Sciatic nerve (tissue), 2 donors: ENCODE results near the gene OSBPL7. TPM values are rescaled to one million over a fixed set of nuclear protein-coding genes. Genes with fewer than 3 reads are reported as not detected.

Source experiments
- ATAC-seq: fragments of 200-7000 bp; cut with Tn5 transposase; one replicate; pipeline ENCODE4 v1.9.1; 2020; ENCODE audit warnings: mild to moderate bottlenecking, moderate library complexity
- DNase-seq: peaks from one replicate; pipeline ENCODE4 v3.0.0-alpha.2; 2020; ENCODE audit warnings: low spot score
- intact Hi-C: fragments of 100-400 bp; cut with DNase I; formaldehyde crosslinking; loops from one replicate; pipeline ENCODE4 v1.14.2; 2022
- total RNA-seq: library from RNA; stranded (reverse); fragmentation: NEBNext Ultra II Directional; extraction: Animal tissue kit (Norgen Biotek cat#: 25700); gene quantifications from one replicate; pipeline ENCODE4 v1.2.1, GENCODE V29; 2021
- donor health status: DM: no; HTN: no; CAD: no.
- donor health status: DM: no; HTN: no; CAD: no.

The OSBPL7 gene
- total RNA-seq, 1 donor from 2014 or later, result 13.5 TPM

DNA sequence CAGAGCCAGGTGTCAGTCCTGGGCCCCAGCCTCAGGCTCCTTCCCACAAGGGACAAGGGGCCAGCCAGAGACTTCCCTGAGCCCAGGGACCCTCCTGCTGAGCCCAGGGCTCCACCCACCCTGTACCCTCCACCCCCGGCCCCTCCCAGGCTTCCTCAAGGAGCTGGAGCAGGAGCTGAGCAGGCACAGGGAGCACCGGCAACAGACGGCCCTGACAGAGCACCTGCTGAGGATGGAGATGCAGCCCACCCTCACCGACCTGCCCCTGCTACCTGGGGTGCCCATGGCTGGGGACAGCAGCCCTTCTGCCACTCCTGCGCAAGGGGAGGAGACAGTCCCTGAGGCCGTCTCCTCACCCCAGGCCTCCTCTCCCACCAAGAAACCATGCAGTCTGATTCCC lies 15.0 kb upstream of the OSBPL7 start:
- intact Hi-C loops, result no loop called here
- ATAC-seq, result no peak
- no peak for DNase-seq

DNA sequence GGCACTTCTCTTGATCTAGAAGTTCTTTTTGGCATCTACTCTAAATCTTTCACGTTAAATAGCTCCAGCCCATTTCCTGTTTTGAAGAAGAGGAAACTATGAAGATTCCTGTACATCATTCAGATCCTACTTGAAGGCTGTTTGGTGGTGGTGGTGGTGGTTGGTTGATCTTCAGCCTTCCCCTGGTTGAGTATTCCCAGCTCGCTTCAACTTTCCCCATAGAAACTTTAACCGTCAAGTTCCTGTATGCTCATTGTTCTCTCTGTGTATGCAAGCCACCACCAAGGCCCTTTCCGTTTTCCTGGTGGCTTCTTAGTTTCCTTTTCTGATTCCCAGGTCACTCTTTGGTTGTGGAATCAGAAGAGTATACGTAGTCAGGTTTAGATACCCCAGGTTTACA lies 13.2 kb upstream of the OSBPL7 start:
- intact Hi-C loops, result no loop called here
- no peak for DNase-seq
- ATAC-seq, result no peak

DNA sequence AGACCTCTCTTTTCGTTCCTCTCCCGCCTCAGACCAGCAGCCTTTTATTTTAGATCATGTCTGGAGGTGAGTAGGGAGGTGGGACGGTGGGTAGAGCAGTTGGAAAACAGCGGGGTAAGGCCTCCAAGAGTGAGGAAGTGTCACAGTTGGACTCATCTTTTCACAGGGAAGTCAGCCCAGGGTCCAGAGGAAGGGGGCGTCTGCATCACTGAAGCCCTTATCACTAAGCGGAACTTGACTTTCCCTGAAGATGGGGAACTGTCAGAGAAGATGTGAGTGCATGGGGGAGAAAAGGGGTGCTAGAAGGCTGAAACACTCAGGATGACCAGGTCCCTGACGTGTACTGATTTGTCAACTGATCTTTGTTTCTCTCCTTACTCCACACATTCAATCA lies 10.3 kb upstream of the OSBPL7 start:
- intact Hi-C loops, result no loop called here
- peak; percentile 15 for ATAC-seq
- DNase-seq, result no peak

DNA sequence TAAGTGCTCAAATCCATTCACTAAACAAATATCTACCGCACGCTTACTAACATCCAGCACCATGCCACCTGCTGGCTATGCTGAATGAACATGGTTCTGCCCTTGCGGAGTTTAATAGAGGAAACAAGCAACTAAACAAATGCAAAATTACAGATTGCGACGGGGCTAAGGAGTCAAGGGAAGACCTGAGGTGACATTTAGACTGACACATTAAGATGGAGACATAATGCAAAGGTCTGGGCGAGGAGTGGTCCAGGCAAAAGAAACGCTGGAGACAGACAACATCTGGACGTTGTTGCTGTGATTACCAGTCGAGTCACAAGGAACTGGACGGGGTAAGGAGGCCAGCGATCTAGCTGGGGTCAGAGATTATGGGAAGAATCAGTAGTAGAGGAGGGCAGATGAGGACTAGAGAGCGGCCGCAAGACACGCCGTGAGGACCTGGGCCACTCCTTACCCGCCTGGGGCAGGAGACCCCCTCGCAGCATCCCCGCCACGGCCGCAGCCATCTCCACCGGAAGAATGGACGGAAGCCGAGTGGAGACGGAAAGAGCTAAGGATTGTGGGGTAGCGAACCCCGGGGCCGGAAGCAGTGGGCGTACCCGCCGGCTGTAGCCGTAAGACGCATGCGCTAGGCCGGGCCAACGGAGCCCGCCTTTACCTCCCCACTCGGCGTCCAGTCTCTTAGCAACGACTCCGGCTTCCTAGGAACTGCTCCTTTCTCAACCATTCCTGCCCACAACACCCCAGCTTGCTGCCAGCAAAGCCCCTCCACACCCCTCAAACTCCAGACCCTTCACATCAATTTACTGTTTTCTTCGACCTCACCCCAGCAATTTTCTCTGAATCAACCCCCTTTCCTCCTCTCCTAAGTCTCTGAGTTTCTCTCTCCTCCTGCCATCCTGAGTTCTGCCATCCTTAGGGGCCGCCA lies 9.7 kb upstream of the OSBPL7 start, which contains the start of the genes LRRC46 and MRPL10:
Gene LRRC46, plus strand, starts transcription at position 668 of the 931 bp plus-strand sequence. CDS start 320 bp downstream, outside the sequence.
Gene MRPL10, minus strand, starts transcription at position 539 of the 931 bp plus-strand sequence. Its CDS starts 30 bp downstream, at position 509.
- peak; percentile 99 for ATAC-seq
- intact Hi-C loops, result no loop called here

DNA sequence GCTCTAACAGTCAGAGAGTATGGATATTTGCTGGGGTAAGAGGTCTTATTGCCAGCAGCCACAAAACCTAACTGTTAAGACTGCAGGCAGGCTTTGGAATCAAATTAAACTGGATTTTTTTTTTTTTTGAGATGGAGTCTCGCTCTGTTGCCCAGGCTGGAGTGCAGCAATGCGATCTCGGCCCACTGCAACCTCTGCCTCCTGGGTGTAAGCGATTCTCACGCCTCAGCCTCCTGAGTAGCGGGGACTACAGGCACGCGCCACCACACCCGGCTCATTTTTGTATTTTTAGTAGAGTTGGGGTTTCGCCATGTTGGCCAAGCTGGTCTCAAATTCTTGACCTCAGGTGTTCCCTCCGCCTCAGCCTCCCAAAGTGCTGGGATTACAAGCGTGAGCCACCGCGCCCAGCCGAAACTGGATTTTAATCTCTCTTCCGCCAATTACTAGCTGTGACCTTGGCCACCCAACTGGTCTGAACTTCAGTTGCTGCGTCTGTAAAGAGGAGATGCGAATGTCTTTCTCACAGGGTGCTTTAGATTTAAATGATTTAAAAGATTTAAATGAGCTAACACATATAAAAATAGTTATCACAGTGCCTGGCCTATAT lies 8.9 kb upstream of the OSBPL7 start:
- no peak for ATAC-seq
- intact Hi-C loops, result no loop called here
- DNase-seq, result no peak

More for the DNA sequence above, 9.7 kb upstream of the OSBPL7 start, which contains the start of the genes LRRC46 and MRPL10:
- peak; percentile 96 for DNase-seq

DNA sequence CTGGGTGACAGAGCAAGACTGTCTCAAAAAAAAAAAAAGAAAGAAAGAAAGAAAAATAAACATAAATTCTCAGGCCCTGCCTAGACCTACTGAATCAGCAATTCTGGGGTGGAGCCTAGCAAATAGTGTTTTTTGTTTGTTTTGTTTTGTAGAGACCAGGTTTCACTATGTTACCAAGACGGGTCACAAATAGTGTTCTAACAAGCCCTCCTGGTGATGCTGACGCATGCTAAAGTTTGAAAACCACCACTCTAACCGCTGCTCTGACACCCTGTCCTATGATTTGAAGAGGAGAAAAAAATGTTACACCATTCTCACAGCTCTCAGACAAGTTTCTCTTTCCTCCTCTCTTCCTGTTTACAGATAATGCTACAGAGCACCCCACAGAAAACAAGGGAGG lies 8.3 kb upstream of the OSBPL7 start:
- DNase-seq (no peak), ATAC-seq (no peak)
- intact Hi-C loops, result no loop called here

DNA sequence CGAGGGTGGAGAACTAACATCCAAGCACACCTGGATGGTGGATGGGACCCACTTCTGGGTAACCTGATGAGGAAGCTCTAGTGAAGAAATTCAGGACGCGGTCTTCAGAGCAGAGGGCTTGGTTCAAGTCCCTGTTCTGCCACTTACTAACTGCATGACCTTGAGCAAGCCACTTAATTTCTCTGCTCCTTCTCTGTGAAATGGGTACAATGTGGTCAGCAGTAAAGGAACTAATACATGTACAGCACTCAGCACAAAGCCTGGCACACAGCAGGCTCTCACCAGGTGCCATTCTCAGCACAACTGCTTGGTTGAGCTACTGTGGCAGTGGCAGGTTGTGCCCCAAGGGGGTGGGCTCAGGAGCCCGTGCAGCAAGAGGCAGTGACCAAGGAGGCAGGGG lies 1.9 kb upstream of the OSBPL7 start:
- DNase-seq, result no peak
- no peak for ATAC-seq
- intact Hi-C loops, result no loop called here

DNA sequence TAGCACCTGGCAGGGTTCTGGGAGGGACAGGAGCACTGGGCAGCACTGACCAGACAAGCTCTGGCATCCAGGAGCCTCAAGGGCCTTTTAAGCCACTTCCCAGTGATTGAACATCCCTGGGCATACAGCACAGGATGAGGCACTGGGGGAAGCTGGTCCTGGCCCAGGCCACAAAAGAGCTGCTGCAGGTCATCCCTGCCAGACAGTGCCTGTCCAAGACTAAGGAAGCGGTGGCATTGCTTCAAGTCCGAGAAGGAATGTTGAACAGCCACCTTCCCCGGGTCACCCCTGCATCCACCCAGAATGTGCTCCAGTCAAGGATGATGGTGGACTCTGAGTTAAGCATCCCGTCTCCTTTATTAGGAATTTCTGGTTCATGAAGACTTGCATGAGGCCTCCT lies 1.2 kb upstream of the OSBPL7 start:
- no peak for DNase-seq
- intact Hi-C loops, result no loop called here
- no peak for ATAC-seq

DNA sequence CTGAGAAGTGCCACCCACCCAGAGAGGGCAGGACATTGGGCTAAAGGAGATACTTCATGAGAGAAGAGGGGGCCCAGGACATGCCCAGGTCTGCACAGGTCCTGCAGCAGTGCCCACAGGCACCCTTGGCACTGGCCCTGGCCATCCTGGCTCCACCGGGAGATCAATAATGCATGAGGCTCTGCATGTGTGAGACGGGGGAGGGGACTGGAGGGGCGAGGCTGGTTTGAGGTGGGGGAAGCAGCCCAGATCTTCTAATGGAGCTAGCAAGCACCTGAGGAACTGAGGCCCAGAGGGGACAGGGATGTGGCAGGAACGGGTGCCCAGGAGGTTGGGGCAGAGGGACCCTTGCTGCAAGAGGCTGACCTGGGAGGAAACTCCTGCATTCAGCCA lies 567 bp downstream of the OSBPL7 start:
- ATAC-seq, result no peak
- intact Hi-C loops, result no loop called here
- no peak for DNase-seq

DNA sequence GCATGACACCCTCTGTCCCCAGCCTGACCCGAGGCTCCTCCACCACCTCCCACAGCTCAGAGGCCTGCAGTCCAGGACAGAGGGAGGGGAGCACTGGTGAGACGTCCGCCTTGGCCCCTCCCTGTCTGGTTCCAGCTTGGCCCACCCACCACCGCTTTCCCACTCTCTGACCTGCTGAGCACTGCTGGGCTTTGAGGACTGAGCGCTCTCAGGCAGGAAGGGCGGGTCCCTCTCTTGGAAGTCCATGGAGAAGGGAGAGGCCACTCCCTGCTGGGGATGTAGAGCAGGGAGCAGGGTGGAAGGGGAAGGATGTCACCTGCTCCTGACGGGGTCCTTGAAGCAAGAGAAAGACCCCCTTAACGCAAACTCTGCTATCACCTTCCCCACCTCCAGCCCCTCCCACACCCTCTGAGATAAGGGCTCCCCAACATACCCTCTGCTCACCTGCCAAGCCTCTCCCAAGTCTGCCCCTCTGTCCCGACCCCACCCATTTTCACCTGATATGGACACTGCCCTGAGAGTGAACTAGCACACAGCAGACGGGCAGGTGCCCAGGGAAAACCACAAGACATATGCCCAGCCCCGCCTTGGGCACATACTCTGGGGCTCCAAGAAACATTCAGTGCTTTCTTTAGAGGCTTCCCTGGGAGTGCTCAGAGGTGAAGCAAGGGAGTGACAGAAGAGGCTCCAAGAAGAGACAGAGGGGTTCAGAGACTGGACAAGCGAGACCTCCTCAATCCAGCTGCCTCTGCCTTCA lies 1.4 kb downstream of the OSBPL7 start:
- intact Hi-C loops, result no loop called here
- ATAC-seq (no peak), DNase-seq (no peak)

DNA sequence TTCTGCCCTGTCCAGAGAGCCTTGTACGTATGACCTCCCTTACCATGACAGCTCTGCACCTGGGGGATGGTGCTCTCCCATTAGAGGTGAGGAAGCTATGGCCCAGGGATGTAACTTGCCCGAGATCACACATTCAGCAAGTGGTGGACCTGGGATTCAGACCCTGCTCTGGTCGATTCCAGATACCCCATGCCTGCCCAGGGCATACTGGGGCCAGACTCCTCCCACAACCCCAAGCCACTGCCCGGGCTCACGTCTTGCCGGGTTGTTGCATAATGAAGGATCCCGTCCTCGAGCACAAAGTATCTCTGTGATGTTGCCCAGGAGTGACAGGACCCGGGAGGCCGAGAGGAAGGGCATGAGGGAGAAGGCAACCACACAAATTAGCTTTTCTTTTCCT lies 2.1 kb downstream of the OSBPL7 start:
- DNase-seq, result no peak
- ATAC-seq, result no peak
- intact Hi-C loops, result no loop called here

DNA sequence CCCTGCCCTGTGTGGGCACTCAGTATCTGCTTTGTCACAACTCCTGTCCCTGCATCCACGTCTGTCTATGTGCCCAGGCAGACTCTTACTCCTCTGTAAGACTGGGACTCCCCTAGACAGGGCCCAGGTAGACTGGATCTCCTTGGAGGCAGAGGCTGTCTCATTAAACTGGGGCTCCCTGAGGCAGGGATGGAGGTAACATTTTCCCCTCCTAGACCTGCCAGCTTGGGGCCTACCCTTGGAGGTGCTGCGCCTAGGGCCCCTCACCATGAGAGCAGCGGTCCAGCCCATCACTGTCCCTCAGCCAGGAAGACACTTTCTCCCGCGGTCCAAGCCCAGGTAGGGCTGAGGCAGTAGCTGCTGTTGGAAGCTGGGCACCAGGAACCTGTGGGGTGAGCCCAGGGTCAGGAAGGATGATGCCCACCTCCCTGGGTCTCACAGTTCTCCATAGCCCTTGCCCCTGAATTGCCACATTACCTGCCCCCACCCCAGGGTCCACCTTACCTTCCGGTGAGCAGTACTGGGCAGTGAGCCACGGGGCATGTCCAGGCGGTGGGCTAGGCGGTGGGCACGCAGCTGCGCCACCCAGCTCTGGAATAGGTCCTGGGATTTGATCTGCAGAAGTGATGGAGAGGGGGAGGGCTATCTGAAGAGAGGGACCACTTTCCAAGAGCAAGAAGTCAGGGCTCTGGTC lies 3.4 kb downstream of the OSBPL7 start:
- intact Hi-C loops, result no loop called here
- no peak for ATAC-seq
- no peak for DNase-seq

DNA sequence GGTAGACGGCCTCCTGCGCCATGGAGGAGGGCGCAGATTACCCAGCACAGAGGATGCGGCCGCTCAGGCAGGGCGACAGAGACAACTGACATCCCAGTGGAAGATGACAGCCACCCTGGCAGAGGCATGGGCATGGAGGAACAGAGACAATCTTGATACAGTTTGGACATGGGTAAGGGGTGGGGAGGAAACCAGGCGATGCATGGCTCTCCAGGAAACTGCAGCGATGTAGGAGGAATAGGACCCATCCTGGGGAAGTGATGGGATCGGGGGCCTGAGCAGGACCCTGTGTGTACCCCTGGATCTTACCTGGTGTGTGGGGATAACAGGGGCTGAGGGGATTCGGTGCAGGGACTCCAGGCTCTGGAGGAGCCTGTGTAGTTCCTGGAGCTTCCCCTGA lies 4.6 kb downstream of the OSBPL7 start:
- DNase-seq (no peak), ATAC-seq (no peak)
- intact Hi-C loops, result no loop called here

DNA sequence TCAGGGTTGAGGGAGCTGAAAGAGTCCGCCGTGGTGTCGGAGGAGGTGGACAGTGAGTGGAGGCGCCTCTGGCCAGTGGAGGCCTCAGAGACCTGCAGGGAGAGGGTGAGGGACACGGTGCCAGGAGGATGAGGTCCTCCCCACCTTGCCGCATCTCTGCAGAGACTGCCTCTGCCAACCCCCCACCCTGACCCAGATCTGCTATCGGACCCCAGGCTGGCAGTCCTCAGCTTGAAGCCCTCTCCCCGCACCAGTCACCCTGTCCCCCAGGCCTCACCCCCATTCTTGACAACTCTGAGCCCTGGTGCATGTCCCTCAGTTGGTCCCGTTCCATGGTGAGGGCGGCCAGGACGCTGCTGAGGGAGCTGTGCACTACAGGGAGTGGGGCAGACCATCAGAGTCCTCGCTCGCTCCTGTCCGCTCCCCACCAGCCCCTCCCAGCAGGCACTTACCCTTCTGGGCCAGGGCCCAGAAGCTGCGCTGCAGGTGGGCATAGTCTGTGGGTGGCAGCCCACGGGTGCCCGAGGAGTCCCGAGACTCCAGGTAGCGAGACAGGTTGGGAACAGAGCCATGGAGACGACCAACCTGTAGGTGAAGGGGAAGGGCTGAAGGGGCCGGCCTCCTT lies 5.4 kb downstream of the OSBPL7 start:
- intact Hi-C loops, result no loop called here
- ATAC-seq, result no peak
- DNase-seq, result no peak

DNA sequence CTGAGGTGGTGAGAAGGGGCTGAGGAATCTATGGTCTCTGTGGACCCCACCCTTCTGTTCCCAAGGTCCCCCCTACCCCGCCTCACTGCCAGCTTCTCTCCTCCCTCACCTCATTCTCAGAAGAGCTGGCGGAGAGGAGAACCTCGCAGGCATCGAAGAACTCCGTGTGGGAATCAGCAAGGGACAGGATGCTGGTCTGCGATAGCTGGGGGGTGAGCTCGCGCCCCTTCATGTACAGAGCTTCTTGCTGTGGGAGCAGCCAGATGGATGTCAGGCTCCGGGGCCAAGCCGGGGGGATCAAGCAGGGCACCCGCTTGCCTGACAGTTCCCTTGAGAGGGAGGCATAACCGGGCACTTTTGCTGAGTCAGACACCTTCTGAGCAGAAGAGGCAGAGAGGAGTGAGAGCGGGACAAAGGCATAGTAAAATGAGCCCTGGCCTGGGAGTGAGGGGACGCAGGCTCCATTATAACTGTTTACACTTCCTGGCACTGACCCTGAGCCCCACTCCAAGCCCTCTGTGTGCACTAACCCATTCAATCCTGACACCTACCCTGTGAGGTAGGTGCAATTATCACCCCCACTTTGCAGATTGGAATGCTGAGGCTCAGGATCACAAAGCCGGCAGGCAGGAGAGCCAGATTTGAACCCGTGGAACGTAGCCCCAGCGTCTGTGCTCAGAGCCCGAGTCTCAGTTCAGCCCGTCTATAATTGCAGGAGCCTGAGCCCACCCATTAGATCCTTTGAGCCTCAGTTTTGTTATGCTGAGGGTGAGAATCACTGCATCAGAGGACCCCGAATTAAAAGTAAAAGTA lies 6.3 kb downstream of the OSBPL7 start:
- DNase-seq, result peak; percentile 50
- intact Hi-C loops, result no loop called here
- ATAC-seq, result no peak

DNA sequence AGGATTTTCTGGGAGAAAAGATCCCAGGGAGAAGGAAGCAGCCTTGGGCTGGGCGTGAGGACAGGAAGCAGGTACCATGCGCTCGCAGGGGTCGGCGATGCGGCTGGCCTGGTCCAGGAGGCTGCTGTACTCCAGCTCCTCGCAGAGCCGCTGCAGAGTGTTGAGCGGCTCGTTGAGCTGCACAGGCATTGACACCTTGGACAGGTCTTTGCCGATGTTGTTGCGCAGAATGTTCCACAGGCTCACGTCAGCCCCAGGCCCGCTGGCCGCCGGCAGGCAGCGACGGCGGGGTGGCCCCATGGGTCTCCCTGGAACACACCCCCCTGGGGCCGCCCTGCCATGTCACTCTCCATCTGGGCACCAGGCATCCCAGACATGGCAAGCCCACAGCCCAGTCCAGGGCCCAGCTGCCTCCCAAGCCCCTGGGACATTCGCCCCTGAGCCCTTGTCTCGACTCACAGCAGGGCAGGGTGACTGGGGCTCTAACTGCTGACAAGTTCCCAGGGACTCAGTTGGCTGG lies 8.0 kb downstream of the OSBPL7 start:
- DNase-seq (peak; percentile 54), ATAC-seq (no peak)
- intact Hi-C loops, result no loop called here

DNA sequence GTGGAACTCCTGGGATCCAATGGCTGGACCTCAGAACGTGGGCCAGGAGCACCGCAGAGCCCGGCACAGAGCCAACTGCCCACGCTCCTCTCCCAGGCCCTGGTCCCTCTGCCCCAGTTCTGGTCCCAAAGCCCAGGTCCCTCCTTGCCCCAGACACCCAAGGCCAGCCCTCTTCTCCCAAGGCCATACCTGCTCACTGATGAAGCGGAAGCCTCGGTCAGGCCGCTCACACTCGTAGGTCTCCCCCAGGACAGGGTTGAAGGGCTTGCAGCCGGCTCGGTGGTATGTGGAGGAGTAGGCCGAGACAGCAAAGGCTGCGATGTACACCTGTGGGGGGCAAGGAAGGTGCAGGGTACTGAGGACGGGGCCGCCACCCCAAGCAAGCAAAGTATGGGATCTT lies 8.5 kb downstream of the OSBPL7 start:
- intact Hi-C loops, result no loop called here
- ATAC-seq (no peak), DNase-seq (peak; percentile 52)
